Smooth muscle cell (in vitro differentiated cells): ENCODE measurements around the gene NMNAT3. TPM values are rescaled to one million over a fixed set of nuclear protein-coding genes. Genes with fewer than 3 reads are reported as not detected.

ENCODE experiments used
- DNase-seq: peaks from one replicate; lab custom pipeline; 2025; ENCODE audit not compliant: unreplicated experiment; lab: John Stamatoyannopoulos, UW
- H2AFZ ChIP-seq: fragments of 200-600 bp; sonication (generic); 2 replicates; pipeline ENCODE4 v1.6.0; 2016; ENCODE audit warnings: antibody characterized with exemption, low read depth, mild to moderate bottlenecking
- H3F3A ChIP-seq: fragments of 200-600 bp; sonication (generic); 2 replicates; pipeline ENCODE4 v1.6.0; 2017; ENCODE audit warnings: antibody characterized with exemption, low read depth
- H3K27ac ChIP-seq: fragments of 200-600 bp; sonication (generic); 2 replicates; pipeline ENCODE4 v1.5.1; 2016; ENCODE audit warnings: low read depth, mild to moderate bottlenecking
- H3K27me3 ChIP-seq: fragments of 200-600 bp; sonication (generic); 2 replicates; pipeline ENCODE4 v1.6.1; 2016; ENCODE audit warnings: low read depth, mild to moderate bottlenecking
- H3K36me3 ChIP-seq: fragments of 200-600 bp; sonication (generic); 2 replicates; pipeline ENCODE4 v1.5.1; 2016; ENCODE audit warnings: low read depth
- H3K4me1 ChIP-seq: fragments of 200-600 bp; sonication (generic); 2 replicates; pipeline ENCODE4 v1.5.1; 2016; ENCODE audit warnings: low read depth
- H3K4me2 ChIP-seq: fragments of 200-600 bp; sonication (generic); 2 replicates; pipeline ENCODE4 v1.6.0; 2016; ENCODE audit warnings: mild to moderate bottlenecking
- H3K4me3 ChIP-seq: fragments of 200-600 bp; sonication (generic); 2 replicates; pipeline ENCODE4 v1.5.1; 2016; ENCODE audit warnings: mild to moderate bottlenecking
- H3K79me2 ChIP-seq: fragments of 200-600 bp; sonication (generic); 2 replicates; pipeline ENCODE4 v1.6.0; 2016; ENCODE audit warnings: low read depth, mild to moderate bottlenecking
- H3K9ac ChIP-seq: fragments of 200-600 bp; sonication (generic); 2 replicates; pipeline ENCODE4 v1.6.0; 2016; ENCODE audit warnings: low read depth
- H3K9me3 ChIP-seq: fragments of 200-600 bp; sonication (generic); replicated peaks from 2 replicates; pipeline ENCODE4 v1.5.1; 2016; ENCODE audit warnings: low read depth
- H4K20me1 ChIP-seq: fragments of 200-600 bp; sonication (generic); 2 replicates; pipeline ENCODE4 v1.6.0; 2016; ENCODE audit warnings: low read depth
- CTCF ChIP-seq: fragments of 200-600 bp; sonication (generic); IDR thresholded peaks from 2 replicates; pipeline ENCODE4 v1.5.1; 2017; ENCODE audit warnings: borderline replicate concordance, mild to moderate bottlenecking, antibody characterized with exemption; ENCODE audit not compliant: insufficient read depth, poor library complexity, severe bottlenecking
- WGBS: methylation state at CpG from one replicate; pipeline ENCODE4 v1.1.7; 2016; ENCODE audit warnings: low lambda C conversion rate; 5-methylcytosine and 5-hydroxymethylcytosine counted together
- polyA plus RNA-seq: library from polyadenylated mRNA; unstranded; fragments of >200 nt; fragmentation: Nextera tagmentation; extraction: Ambion mirVana; gene quantifications from 2 replicates; pipeline ENCODE4 v1.2.1, GENCODE V29; 2016
- total RNA-seq: library from RNA; depleted of rRNA; stranded (reverse); fragments of >200 nt; gene quantifications from 2 replicates; pipeline ENCODE4 v1.2.3, GENCODE V29; 2014

The NMNAT3 gene
- total and polyA plus RNA-seq, 2 experiments from 2014 or later, result 0.18 to 0.65 TPM

GRCh38 chr3:139518926-139519842 is 158.6 kb downstream of the NMNAT3 start:
- no peaks in the 10 kb centered on the region for H3K27me3 ChIP-seq
- H3K36me3 ChIP-seq, result no peaks in the 10 kb centered on the region
- no peak overlapping the region for H3K9ac ChIP-seq
- H3K4me1 ChIP-seq, result no peaks in the 10 kb centered on the region
- WGBS, result 96% methylated on average over 9 of the region's 9 CpGs
- no peak overlapping the region for H2AFZ ChIP-seq
- H3F3A ChIP-seq, result no peaks in the 10 kb centered on the region
- TF ChIP-seq CTCF, result no peak
- no peak overlapping the region for H3K4me2 ChIP-seq
- no peak overlapping the region for H3K27ac ChIP-seq
- no peak for DNase-seq
- no peaks in the 10 kb centered on the region for H3K9me3 ChIP-seq
- no peaks in the 10 kb centered on the region for H3K79me2 ChIP-seq
- no peaks in the 10 kb centered on the region for H4K20me1 ChIP-seq
- H3K4me3 ChIP-seq, result no peak overlapping the region

- TF ChIP-seq CTCF, result no peak
- H3K27me3 ChIP-seq, result no peaks in the 10 kb centered on the region
- no peak overlapping the region for H3K4me3 ChIP-seq
- DNase-seq, result no peak
- no peaks in the 10 kb centered on the region for H3K79me2 ChIP-seq
- no peaks in the 10 kb centered on the region for H3F3A ChIP-seq
- no peak overlapping the region for H3K27ac ChIP-seq
- 94% methylated on average over 6 of the region's 6 CpGs for WGBS
- H3K9me3 ChIP-seq, result no peaks in the 10 kb centered on the region
- H3K4me2 ChIP-seq, result no peak overlapping the region
- no peaks in the 10 kb centered on the region for H3K36me3 ChIP-seq
- H3K9ac ChIP-seq, result no peak overlapping the region
- no peak overlapping the region for H2AFZ ChIP-seq
- H3K4me1 ChIP-seq, result no peaks in the 10 kb centered on the region
- no peaks in the 10 kb centered on the region for H4K20me1 ChIP-seq
Observed at GRCh38 chr3:139518306-139518705, 159.5 kb downstream of the NMNAT3 start.

GRCh38 chr3:139517321-139518065 is 160.3 kb downstream of the NMNAT3 start:
- no peak overlapping the region for H2AFZ ChIP-seq
- WGBS, result 89% methylated on average over 5 of the region's 5 CpGs

More at GRCh38 chr3:139517321-139518065, 160.3 kb downstream of the NMNAT3 start:
- H3K79me2 ChIP-seq, result no peaks in the 10 kb centered on the region
- H3K4me3 ChIP-seq, result no peak overlapping the region
- no peak for DNase-seq
- H3F3A ChIP-seq, result no peaks in the 10 kb centered on the region
- H3K4me1 ChIP-seq, result no peaks in the 10 kb centered on the region
- H3K27me3 ChIP-seq, result no peaks in the 10 kb centered on the region
- H3K36me3 ChIP-seq, result no peaks in the 10 kb centered on the region
- H3K27ac ChIP-seq, result no peak overlapping the region
- no peaks in the 10 kb centered on the region for H3K9me3 ChIP-seq
- TF ChIP-seq CTCF, result no peak
- no peak overlapping the region for H3K4me2 ChIP-seq
- H3K9ac ChIP-seq, result no peak overlapping the region
- H4K20me1 ChIP-seq, result no peaks in the 10 kb centered on the region
